CD14-positive monocyte (primary cell): ENCODE measurements around the gene RPL19. TPM values are rescaled to one million over a fixed set of nuclear protein-coding genes. Genes with fewer than 3 reads are reported as not detected.

Experiments used
- DNase-seq, 3 donors: peaks; one replicate each; pipeline ENCODE4 v3.0.0-alpha.2; 2011 to 2022
- H2AFZ ChIP-seq: 2 replicates; pipeline ENCODE4 v1.6.0; 2012; ENCODE audit warnings: mild to moderate bottlenecking, low read depth, low read length, inconsistent platforms; ENCODE audit not compliant: insufficient read depth, poor library complexity, severe bottlenecking
- H3K27ac ChIP-seq, 2 donors: 1 replicate in 1 of 2; 2 replicates in 1 of 2; pipeline ENCODE4 v1.5.1; 2012 to 2013; ENCODE audit warnings: low read length in 2 of 2, control low read depth in 1 of 2, inconsistent platforms in 1 of 2, low read depth in 1 of 2, mild to moderate bottlenecking in 1 of 2
- H3K27me3 ChIP-seq, 2 donors: one replicate each; pipeline versions ENCODE4 v1.6.0 to v1.6.1; 2011 to 2013; ENCODE audit warnings: low read length in 2 of 2; ENCODE audit not compliant: control insufficient read depth in 2 of 2, insufficient read depth in 2 of 2
- H3K36me3 ChIP-seq, 2 donors: replicated peaks in 1 of 2; 1 replicate in 1 of 2; 2 replicates in 1 of 2; pipeline versions ENCODE4 v1.5.1 to v1.6.1; 2012 to 2013; ENCODE audit warnings: low read length in 2 of 2, control low read depth in 1 of 2, inconsistent platforms in 1 of 2, mild to moderate bottlenecking in 1 of 2; ENCODE audit not compliant: insufficient read depth in 2 of 2, control insufficient read depth in 1 of 2
- H3K4me1 ChIP-seq, 2 donors: 1 replicate in 1 of 2; 2 replicates in 1 of 2; pipeline versions ENCODE4 v1.5.1 to v1.6.1; 2012 to 2013; ENCODE audit warnings: low read length in 2 of 2, control low read depth in 1 of 2, inconsistent platforms in 1 of 2, mild to moderate bottlenecking in 1 of 2, moderate library complexity in 1 of 2; ENCODE audit not compliant: insufficient read depth in 2 of 2, control insufficient read depth in 1 of 2
- H3K4me2 ChIP-seq: replicated peaks from 2 replicates; pipeline ENCODE3; 2012; ENCODE audit warnings: low read length, moderate library complexity, mild to moderate bottlenecking; ENCODE audit not compliant: poor library complexity, severe bottlenecking; ENCODE audit errors: extremely low read depth
- H3K4me3 ChIP-seq, 3 experiments: fragments of 200-600 bp in 1 of 3; sonication (generic) in 1 of 3; replicated peaks in 1 of 3; 1 replicate in 2 of 3; 2 replicates in 1 of 3; pipeline ENCODE4 v1.5.1; 2011 to 2013; ENCODE audit warnings: low read length in 3 of 3, mild to moderate bottlenecking in 3 of 3, control low read depth in 2 of 3, low read depth in 2 of 3, inconsistent platforms in 1 of 3, moderate library complexity in 1 of 3
- H3K79me2 ChIP-seq: 2 replicates; pipeline ENCODE4 v1.6.0; 2012; ENCODE audit warnings: mild to moderate bottlenecking, control low read depth, inconsistent platforms, low read length, moderate library complexity; ENCODE audit not compliant: insufficient read depth
- H3K9ac ChIP-seq: 2 replicates; pipeline ENCODE4 v1.6.0; 2017; ENCODE audit warnings: low read length, mild to moderate bottlenecking; ENCODE audit not compliant: insufficient read depth, poor library complexity, severe bottlenecking
- H3K9me3 ChIP-seq, 2 donors: replicated peaks in 1 of 2; 1 replicate in 1 of 2; 2 replicates in 1 of 2; pipeline versions ENCODE4 v1.5.1 to v1.6.1; 2012 to 2013; ENCODE audit warnings: low read length in 2 of 2, control low read depth in 1 of 2; ENCODE audit not compliant: control insufficient read depth in 1 of 2, insufficient read depth in 1 of 2
- H4K20me1 ChIP-seq: 2 replicates; pipeline ENCODE4 v1.6.0; 2012; ENCODE audit warnings: mild to moderate bottlenecking, low read length, control low read depth, moderate library complexity; ENCODE audit not compliant: insufficient read depth
- H3K27ac Mint-ChIP-seq, 7 donors: one replicate each; pipeline ENCODE4 v1.8.0; 2020; ENCODE audit warnings: mild to moderate bottlenecking in 7 of 7, mixed read lengths in 7 of 7, moderate library complexity in 6 of 7, inconsistent platforms in 2 of 7
- H3K27me3 Mint-ChIP-seq, 3 donors: one replicate each; pipeline ENCODE4 v1.8.0; 2021 to 2022; ENCODE audit warnings: low read depth in 3 of 3, mild to moderate bottlenecking in 3 of 3, mixed read lengths in 3 of 3, moderate library complexity in 3 of 3, inconsistent platforms in 1 of 3
- H3K36me3 Mint-ChIP-seq, 2 donors: one replicate each; pipeline ENCODE4 v1.8.0; 2020; ENCODE audit warnings: mixed read lengths in 2 of 2, inconsistent platforms in 1 of 2, mild to moderate bottlenecking in 1 of 2
- H3K4me1 Mint-ChIP-seq: one replicate; pipeline ENCODE4 v1.8.0; 2020; ENCODE audit warnings: mild to moderate bottlenecking, mixed read lengths
- H3K4me3 Mint-ChIP-seq, 2 donors: one replicate each; pipeline ENCODE4 v1.8.0; 2020; ENCODE audit warnings: mild to moderate bottlenecking in 2 of 2, mixed read lengths in 2 of 2, moderate library complexity in 1 of 2
- H3K9me3 Mint-ChIP-seq, 7 donors: one replicate each; pipeline ENCODE4 v1.8.0; 2020 to 2022; ENCODE audit warnings: mixed read lengths in 7 of 7, mild to moderate bottlenecking in 6 of 7, moderate library complexity in 6 of 7, inconsistent platforms in 2 of 7
- CTCF ChIP-seq: fragments of 200-600 bp; IDR thresholded peaks from one replicate; pipeline ENCODE4 v1.8.0; 2022; ENCODE audit warnings: antibody characterized with exemption, mild to moderate bottlenecking
- WGBS: methylation state at CpG from one replicate; pipeline ENCODE4 v1.1.5; 2013; ENCODE audit warnings: missing lambda C conversion rate; ENCODE audit not compliant: insufficient coverage; 5-methylcytosine and 5-hydroxymethylcytosine counted together
- intact Hi-C, 2 donors: fragments of 100-400 bp; cut with micrococcal nuclease; formaldehyde crosslinking; loops; one replicate each; pipeline versions ENCODE4 v1.15.0 to v1.15.1; 2023
- polyA plus RNA-seq, 3 donors: library from polyadenylated mRNA; depleted of rRNA in 1 of 3; unstranded in 2 of 3; stranded (reverse) in 1 of 3; fragments of 300-500 nt in 2 of 3; fragments of >200 nt in 1 of 3; fragmentation: Illumina TruSeq in 2 of 3; gene quantifications; 1 replicate in 2 of 3; 2 replicates in 1 of 3; pipeline ENCODE4 v1.2.3, GENCODE V29; 2012 to 2021

The RPL19 gene
- polyA plus RNA-seq, 3 donors: 1,069 to 1,809 (median 1,232) TPM

GRCh38 chr17:39238311-39238972, 38.4 kb downstream of the RPL19 start:
- TF ChIP-seq CTCF: no peak
- H3K36me3 Mint-ChIP-seq: no peaks in the 10 kb centered on the region
- Histone ChIP-seq H3K27ac (no peak overlapping the region), H3K4me1 (peaks cover 5 to 9% of the 10 kb centered on the region in 2 donors), H3K4me3 (no peak overlapping the region), H3K27me3 (peaks cover 0 to 9% of the 10 kb centered on the region in 2 donors), H3K4me2 (peak overlapping the region; percentile 39), H3K79me2 (no peaks in the 10 kb centered on the region), H3K9ac (peak overlapping the region; percentile 8), H2AFZ (no peak overlapping the region), H3K9me3 (no peaks in the 10 kb centered on the region), H4K20me1 (no peaks in the 10 kb centered on the region), H3K36me3 (no peaks in the 10 kb centered on the region)
- DNase-seq: peak; percentile 57 to 75 (median 65)
- H3K27ac Mint-ChIP-seq: peak overlapping the region in 4 of 7 donors; percentile 26 to 77 (median 58)
- H3K4me1 Mint-ChIP-seq: peaks cover 18% of the 10 kb centered on the region
- no peaks in the 10 kb centered on the region for H3K9me3 Mint-ChIP-seq
- intact Hi-C loops: loop anchor here (10.0 kb wide), 3 partner anchors 74 to 244 kb away; partner anchors contain the start of gene ARL5C (in 1 of the 2)
- peak overlapping the region in 1 of 2 donors; percentile 63 for H3K4me3 Mint-ChIP-seq
- 11% methylated on average over 10 of the region's 15 CpGs for WGBS
- H3K27me3 Mint-ChIP-seq: peaks cover 8 to 21% (median 17%) of the 10 kb centered on the region in 3 donors

- H2AFZ ChIP-seq: no peak overlapping the region
- TF ChIP-seq CTCF: peak; percentile 71
- H3K9ac ChIP-seq: no peak overlapping the region
- H3K27me3 ChIP-seq: peaks cover 0 to 9% of the 10 kb centered on the region in 2 donors
- H3K4me1 Mint-ChIP-seq: peaks cover 29% of the 10 kb centered on the region
- H3K4me3 Mint-ChIP-seq: peak overlapping the region in 1 of 2 donors; percentile 32
- H3K4me3 ChIP-seq: no peak overlapping the region
- H3K36me3 ChIP-seq: no peaks in the 10 kb centered on the region
- no peaks in the 10 kb centered on the region for H3K36me3 Mint-ChIP-seq
- H3K27me3 Mint-ChIP-seq: peaks cover 14 to 20% (median 17%) of the 10 kb centered on the region in 3 donors
- intact Hi-C loops: loop anchor here (5.0 to 10.0 kb wide), 4 partner anchors 32 to 245 kb away; partner anchors contain the start of gene ARL5C (in 2 of the 2)
- H3K79me2 ChIP-seq: no peaks in the 10 kb centered on the region
- H3K27ac ChIP-seq: no peak overlapping the region
- no peaks in the 10 kb centered on the region for H3K9me3 Mint-ChIP-seq
- H3K4me2 ChIP-seq: no peak overlapping the region
- H3K4me1 ChIP-seq: peaks cover 5 to 16% of the 10 kb centered on the region in 2 donors
- no peak overlapping the region for H3K27ac Mint-ChIP-seq
- DNase-seq: peak in 2 of 3 donors; percentile 12 to 28
- WGBS: 29% methylated on average over 13 of the region's 16 CpGs
- H4K20me1 ChIP-seq: no peaks in the 10 kb centered on the region
- H3K9me3 ChIP-seq: no peaks in the 10 kb centered on the region
These were observed 39.7 kb downstream of the RPL19 start for GRCh38 chr17:39239640-39240314.
